Thyroid gland (tissue), 4 donors: ENCODE measurements around the gene TOPORS. TPM values are rescaled to one million over a fixed set of nuclear protein-coding genes. Genes with fewer than 3 reads are reported as not detected.
A peak's percentile ranks its signal among the peaks of the same experiment; 100 is the strongest.

ENCODE experiments used
- DNase-seq, 2 donors: peaks; one replicate each; pipeline ENCODE4 v3.0.0-alpha.2; 2019
- H3K27ac ChIP-seq, 3 donors: fragments of 200-600 bp; sonication (generic); 1 replicate in 2 of 3; 2 replicates in 1 of 3; pipeline ENCODE4 v1.5.1; 2016 to 2019; ENCODE audit warnings: mild to moderate bottlenecking in 1 of 3, moderate library complexity in 1 of 3
- H3K27me3 ChIP-seq: fragments of 200-600 bp; sonication (generic); one replicate; pipeline ENCODE4 v1.5.1; 2019
- H3K36me3 ChIP-seq, 2 donors: fragments of 200-600 bp; sonication (generic); one replicate each; pipeline ENCODE4 v1.5.1; 2016 to 2019
- H3K4me1 ChIP-seq, 2 donors: fragments of 200-600 bp; sonication (generic); one replicate each; pipeline ENCODE4 v1.5.1; 2017 to 2019
- H3K4me3 ChIP-seq, 3 donors: fragments of 200-600 bp; sonication (generic); replicated peaks in 1 of 3; 1 replicate in 2 of 3; 2 replicates in 1 of 3; pipeline ENCODE4 v1.5.1; 2016; ENCODE audit warnings: mild to moderate bottlenecking in 1 of 3
- H3K9me3 ChIP-seq: fragments of 200-600 bp; sonication (generic); one replicate; pipeline ENCODE4 v1.5.1; 2017
- CTCF ChIP-seq, 6 experiments: fragments of 200-600 bp in 3 of 6; fragments of 450-650 bp in 3 of 6; sonication (generic) in 3 of 6; IDR thresholded peaks; one replicate each; pipeline ENCODE4 v1.5.1; 2016 to 2019; ENCODE audit warnings: antibody characterized with exemption in 6 of 6, mild to moderate bottlenecking in 2 of 6, inconsistent platforms in 1 of 6, moderate library complexity in 1 of 6
- POLR2A ChIP-seq, 2 donors: fragments of 450-650 bp; IDR thresholded peaks; one replicate each; pipeline ENCODE4 v1.6.1; 2017; ENCODE audit warnings: antibody characterized with exemption in 2 of 2, mild to moderate bottlenecking in 2 of 2, moderate library complexity in 1 of 2
- WGBS, 2 donors: methylation state at CpG; one replicate each; pipeline ENCODE4 v1.1.5; 2017; 5-methylcytosine and 5-hydroxymethylcytosine counted together
- intact Hi-C: fragments of 100-400 bp; cut with DNase I; formaldehyde crosslinking; loops from one replicate; pipeline ENCODE4 v1.15.1; 2023
- total RNA-seq, 4 donors: library from RNA; depleted of rRNA; stranded (reverse); fragments of >200 nt; gene quantifications; one replicate each; pipeline ENCODE4 v1.2.3, GENCODE V29; 2016

Gene TOPORS
- total RNA-seq, 4 donors from 2014 or later, result 23.7 to 31.8 (median 28.8) TPM

GRCh38 chr9:32543047-32543446, 9.3 kb downstream of the TOPORS start:
- Histone ChIP-seq H3K36me3 (peaks cover 7 to 10% of the 10 kb centered on the region in 2 donors), H3K4me3 (no peak overlapping the region), H3K4me1 (no peaks in the 10 kb centered on the region), H3K27me3 (no peaks in the 10 kb centered on the region), H3K9me3 (no peaks in the 10 kb centered on the region), H3K27ac (no peak overlapping the region)
- 96% methylated on average over 4 of the region's 4 CpGs for WGBS, 2 donors
- DNase-seq, result no peak
- intact Hi-C loops, result no loop called here
- no peak for TF ChIP-seq CTCF (IDR thresholded peaks at IDR 0.05)
- no peak for TF ChIP-seq POLR2A (IDR thresholded peaks at IDR 0.05)

GRCh38 chr9:32533816-32534215, 18.6 kb downstream of the TOPORS start:
- Histone ChIP-seq H3K36me3 (no peaks in the 10 kb centered on the region), H3K27ac (no peak overlapping the region), H3K4me1 (no peaks in the 10 kb centered on the region), H3K27me3 (no peaks in the 10 kb centered on the region), H3K4me3 (no peak overlapping the region), H3K9me3 (no peaks in the 10 kb centered on the region)
- TF ChIP-seq POLR2A (IDR thresholded peaks at IDR 0.05) (no peak), CTCF (IDR thresholded peaks at IDR 0.05) (no peak)
- 97 to 98% methylated on average over 4 of the region's 4 CpGs for WGBS, 2 donors
- no peak for DNase-seq
- intact Hi-C loops, result no loop called here

- 95 to 96% methylated on average over 6 of the region's 6 CpGs for WGBS, 2 donors
- TF ChIP-seq POLR2A (IDR thresholded peaks at IDR 0.05) (no peak), CTCF (IDR thresholded peaks at IDR 0.05) (no peak)
- H3K4me3 ChIP-seq, result no peak overlapping the region
- H3K27me3 ChIP-seq, result no peaks in the 10 kb centered on the region
- no peak for DNase-seq
- H3K9me3 ChIP-seq, result no peaks in the 10 kb centered on the region
- no peak overlapping the region for H3K27ac ChIP-seq
- no peaks in the 10 kb centered on the region for H3K4me1 ChIP-seq
- H3K36me3 ChIP-seq, result no peaks in the 10 kb centered on the region
- intact Hi-C loops, result no loop called here
Measured at GRCh38 chr9:32533336-32533735, 19.1 kb downstream of the TOPORS start.

GRCh38 chr9:32526707-32527048, 25.7 kb downstream of the TOPORS start:
- 16 to 17% methylated on average over 2 of the region's 2 CpGs for WGBS, 2 donors
- no peak for TF ChIP-seq POLR2A (IDR thresholded peaks at IDR 0.05)
- TF ChIP-seq CTCF (IDR thresholded peaks at IDR 0.05), result no peak
- Histone ChIP-seq H3K27me3 (no peaks in the 10 kb centered on the region), H3K36me3 (no peaks in the 10 kb centered on the region), H3K4me3 (peak overlapping the region; percentile 32 to 35 (median 32)), H3K9me3 (no peaks in the 10 kb centered on the region), H3K4me1 (peaks cover 0 to 23% of the 10 kb centered on the region in 2 donors), H3K27ac (peak overlapping the region; percentile 66 to 95 (median 78))
- intact Hi-C loops, result loop anchor here (5.0 kb wide), 2 partner anchors 56 to 149 kb away; no protein-coding TSS in a partner anchor
- DNase-seq, result no peak

- intact Hi-C loops, result loop anchor here (5.0 kb wide), 2 partner anchors 56 to 149 kb away; no protein-coding TSS in a partner anchor
- Histone ChIP-seq H3K4me3 (peak within 1 kb of the TSS; percentile 32 to 35 (median 32)), H3K9me3 (no peaks in the 10 kb centered on the region), H3K36me3 (no peaks in the 10 kb centered on the region), H3K27me3 (no peaks in the 10 kb centered on the region), H3K4me1 (peaks cover 0 to 23% of the 10 kb centered on the region in 2 donors), H3K27ac (peak within 1 kb of the TSS; percentile 66 to 95 (median 78))
- peak in 5 of 6 experiments; percentile 35 to 88 (median 56) for TF ChIP-seq CTCF (IDR thresholded peaks at IDR 0.05)
- TF ChIP-seq POLR2A (IDR thresholded peaks at IDR 0.05), result peak in 1 of 2 donors; percentile 84
- WGBS, 2 donors, result 0% methylated on average over 30 to 37 of the region's 37 CpGs
- DNase-seq, result peak; percentile 95 to 96
Measured at GRCh38 chr9:32526041-32526706, 26.2 kb downstream of the TOPORS start, which contains the start of gene RIGI. TSS of gene RIGI (minus strand) at chr9:32526196. CDS start at chr9:32526166, 30 bp downstream.
